Medulla oblongata (tissue), 1 donor: ENCODE data around the gene ZNF296.
A peak's percentile ranks its signal among the peaks of the same experiment; 100 is the strongest.
"Not testable (repeated sequence)": the region's sequence is repeated elsewhere in the genome, so short reads cannot be mapped to it uniquely, and the experiment has no call there.

Experiments
- DNase-seq: peaks from one replicate; pipeline ENCODE4 v3.0.0-alpha.2; 2015; ENCODE audit errors: extremely low spot score

Gene ZNF296

DNA sequence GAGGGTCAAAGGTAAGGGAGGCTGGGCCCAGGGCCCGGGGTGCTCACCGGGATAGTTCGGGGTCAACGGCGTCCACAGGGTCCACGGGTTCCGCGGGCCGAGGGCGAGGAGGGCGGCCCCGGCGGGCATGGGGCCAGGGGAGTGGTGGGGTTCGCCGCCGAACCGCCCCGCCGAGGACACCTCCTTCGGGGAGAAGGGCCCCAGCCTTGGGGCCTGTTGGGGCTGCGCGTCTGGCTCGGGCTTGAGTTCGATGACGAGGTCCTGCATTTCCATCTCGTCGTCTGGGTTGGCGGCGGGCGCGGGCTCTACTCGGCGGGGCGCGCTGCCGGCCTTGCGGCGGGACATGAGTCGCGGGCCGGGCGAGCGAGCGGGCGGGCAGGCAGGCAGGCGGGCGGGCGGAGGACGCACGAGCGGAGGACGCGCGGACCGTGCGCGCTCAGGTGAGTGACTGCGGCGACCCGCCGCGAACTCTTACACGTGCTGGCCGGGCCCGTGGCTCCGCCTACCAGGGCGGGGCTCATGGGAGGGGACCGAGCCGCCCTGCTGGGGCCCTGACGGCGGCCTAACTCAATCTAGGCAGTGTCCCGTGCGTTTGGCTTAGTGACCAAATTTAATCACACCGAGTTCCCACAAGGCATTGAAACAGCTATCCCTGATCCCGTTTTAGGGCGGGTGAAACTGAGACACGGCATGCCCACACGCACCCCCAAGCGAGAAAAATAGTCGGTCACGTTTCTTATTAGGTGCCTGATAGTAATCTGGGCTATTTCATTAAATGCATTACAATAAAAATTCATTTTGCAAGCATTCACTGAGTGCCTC, at the start of gene ZNF296:
Gene ZNF296 (minus strand): TSS at position 450 of the 822 bp plus-strand sequence. CDS start 105 bp downstream, at position 345.
- peak; percentile 36 for DNase-seq

DNA sequence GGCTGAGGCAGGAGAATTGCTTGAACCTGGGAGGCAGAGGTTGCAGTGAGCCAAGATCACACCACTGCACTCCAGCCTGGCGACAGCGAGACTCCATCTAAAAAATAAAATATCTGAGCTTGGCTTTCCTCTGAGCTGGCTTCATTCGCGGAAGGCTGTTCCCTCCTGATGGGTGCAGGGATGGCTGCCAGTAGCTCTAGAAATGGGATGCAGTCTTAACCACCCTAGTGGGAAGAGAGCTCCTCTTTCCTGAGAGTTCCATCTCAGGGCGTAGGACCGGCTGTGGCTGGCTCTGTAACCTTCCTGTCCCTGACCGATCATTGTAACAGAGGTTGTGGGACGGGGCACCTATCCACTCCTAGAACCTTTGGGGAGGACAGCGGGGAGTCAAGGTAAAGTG, 49.1 kb upstream of the ZNF296 start:
- DNase-seq = no peak

DNA sequence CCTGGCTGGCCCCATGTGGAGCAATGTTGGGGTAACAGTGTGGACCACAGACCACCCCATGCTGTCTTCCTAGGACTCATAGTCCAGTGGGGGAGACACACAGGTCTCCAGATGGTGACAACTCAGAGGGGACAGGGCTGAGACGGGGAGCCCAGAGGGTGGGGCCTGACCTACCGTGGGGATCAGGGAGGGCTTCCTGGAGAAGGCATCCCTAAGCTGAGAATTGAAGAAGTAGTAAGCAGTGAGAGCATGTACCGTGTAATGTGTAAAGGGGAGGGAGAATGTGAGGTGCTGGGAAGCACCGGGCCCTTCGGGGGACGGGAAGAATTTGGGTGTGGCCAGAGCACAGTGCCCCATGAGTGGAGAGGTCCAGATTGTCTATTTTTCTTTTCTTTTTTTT, 47.7 kb upstream of the ZNF296 start:
- no peak for DNase-seq

DNA sequence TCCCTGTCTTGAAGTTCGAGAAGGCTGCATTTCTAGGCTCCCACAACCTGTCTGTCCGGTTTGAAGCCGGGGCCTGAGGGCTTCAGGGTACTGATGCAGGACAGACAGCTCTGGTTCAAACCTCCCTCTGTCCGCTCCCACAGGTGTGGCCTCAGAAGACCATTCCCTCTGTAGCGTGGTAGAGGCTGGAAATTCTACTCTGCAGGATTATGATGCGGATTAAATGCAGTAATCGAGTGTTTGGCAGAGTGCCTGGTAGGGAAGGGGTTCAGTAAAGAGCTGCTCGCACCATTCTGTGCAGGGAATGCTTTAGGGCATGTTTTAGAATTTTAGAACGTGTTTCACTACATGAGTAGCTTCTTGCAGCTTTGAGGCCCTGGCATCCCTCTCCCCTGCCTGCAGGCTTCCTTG, 47.2 kb upstream of the ZNF296 start:
- no peak for DNase-seq

DNA sequence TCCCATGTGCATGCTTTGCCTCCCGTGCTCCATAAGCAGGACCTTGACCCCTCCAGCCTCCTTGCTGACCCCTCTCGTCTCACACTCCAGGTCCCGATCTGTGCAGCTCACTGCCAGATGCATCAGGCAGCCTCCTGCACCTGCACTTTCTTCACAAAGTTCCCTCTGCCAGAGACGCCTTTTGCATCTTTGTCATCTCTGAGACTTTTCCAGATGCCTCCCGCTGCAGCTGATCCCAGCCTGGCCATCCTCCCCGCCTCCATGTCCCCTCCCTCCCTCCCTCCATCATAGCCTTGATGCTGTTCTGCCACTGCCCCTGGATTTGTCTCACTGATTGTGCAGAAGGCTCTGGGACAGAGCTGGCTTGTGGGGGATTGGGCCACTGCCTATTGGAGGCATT, 46.6 kb upstream of the ZNF296 start:
- DNase-seq = no peak

DNA sequence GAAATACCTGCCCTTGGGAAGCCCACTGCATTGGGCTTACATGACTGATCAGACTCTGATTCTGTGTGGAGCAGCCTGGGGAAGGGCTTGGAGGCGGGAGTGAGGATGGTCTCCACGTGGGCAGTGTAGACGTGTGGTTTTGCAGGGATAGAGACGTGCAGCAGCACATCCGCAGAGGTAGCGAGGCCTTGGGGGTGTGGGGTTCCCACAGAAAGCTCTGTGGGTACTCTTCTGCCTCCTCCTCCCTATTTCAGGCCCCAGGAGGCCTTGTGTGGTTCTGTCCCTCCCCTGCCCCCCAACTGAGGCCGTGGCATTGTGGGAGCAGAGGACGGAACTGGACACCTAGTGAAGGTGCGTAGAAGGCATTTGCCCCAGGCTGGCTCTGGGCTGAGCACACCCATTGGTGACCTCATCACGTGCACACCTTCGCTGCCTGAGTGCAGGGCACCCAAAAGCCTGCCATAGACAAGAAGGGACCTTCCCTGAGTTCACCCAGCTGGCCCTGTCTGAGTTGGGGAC, 45.6 kb upstream of the ZNF296 start:
- DNase-seq = no peak

DNA sequence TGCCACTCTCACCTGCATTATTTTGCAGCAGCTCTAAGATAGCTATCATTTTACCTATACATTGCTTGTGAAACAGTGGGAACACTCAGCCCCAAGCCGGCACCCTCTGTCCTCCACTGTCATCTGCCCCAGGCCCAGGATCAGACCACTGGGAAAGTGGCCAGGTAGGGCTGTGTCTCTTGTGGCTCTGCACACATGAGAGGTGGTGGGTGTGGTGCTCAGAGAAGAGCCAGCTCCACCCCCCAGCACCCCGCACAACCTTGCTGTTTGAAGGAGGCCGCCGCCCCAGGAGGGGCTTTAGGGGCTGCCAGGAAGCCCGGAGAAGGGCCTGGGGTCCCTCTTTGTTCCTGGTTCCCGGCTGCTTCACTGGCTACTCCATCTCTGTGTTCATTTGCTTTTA, 43.3 kb upstream of the ZNF296 start:
- no peak for DNase-seq

DNA sequence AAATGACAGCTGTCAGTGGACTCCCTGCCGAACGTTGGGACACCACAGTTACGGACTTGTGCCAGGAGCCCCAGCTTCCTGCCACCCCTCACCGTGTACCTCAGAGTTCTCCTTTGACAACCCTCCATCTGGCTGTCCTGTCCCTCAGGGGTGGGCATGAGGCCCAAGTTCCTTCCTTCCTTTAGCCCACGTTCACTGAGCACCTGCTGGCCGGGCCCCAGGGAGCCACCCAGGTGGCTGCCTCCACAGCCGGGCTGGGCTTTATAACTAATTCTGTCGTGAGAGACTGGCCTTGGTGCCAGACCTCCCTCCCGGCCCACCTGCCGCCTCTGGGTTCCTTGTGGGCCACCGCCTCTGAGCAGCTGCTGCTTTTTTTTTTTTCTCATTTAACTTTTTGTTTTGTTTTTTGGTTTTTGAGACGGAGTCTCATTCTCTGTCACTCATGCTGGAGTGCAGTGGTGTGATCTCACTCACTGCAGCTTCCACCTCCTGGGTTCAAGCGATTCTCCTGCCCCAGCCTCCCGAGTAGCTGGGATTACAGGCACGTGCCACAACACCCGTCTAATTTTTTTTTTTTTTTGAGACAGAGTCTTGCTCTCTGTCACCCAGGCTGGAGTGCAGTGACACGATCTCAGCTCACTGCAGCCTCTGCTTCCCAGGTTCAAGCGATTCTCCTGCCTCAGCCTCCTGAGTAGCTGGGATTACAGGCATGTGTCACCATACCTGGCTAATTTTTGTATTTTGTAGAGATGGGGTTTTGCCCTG, 42.5 kb upstream of the ZNF296 start:
- not testable (repeated sequence) for DNase-seq

DNA sequence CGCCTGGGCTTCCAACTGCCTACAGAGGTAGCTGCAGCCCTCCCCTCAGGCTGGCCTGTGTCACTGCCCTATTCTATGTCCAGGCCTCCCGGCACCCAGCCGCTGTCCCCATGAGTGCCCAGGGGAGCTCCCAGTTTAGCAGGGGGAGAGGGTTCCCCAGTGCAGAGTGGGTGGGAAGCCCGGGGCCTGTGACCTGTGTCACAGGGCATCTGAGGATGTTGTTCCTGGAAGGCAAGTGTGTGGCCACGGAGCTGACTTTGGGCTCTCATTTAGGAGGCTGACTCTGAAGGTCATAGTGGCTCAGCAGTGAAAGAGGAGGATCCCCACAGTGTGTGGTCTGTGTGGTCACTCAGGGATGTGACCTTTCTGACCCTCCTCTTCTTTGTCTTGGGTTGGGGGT, 41.8 kb upstream of the ZNF296 start:
- DNase-seq = no peak

DNA sequence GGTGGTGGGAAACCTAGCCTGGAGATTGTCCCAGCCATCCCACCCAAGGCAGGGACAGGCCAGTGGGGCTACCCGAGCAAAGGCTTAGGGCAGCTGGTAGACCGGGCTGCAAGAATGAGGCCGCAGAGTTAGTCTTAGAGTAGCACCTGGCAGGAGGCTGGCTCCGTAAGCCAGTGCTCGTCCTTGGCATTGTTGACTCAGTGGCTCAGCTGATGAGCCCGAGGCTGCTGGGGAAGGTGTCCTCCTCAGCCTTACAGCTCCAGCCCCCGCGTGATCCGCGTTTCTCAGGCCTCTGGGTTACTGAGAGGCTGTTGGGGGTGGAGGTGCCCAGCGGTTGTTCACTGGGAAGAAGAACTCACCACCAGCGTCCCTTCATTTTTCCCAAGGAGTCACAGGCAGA, 41.4 kb upstream of the ZNF296 start:
- DNase-seq = no peak

DNA sequence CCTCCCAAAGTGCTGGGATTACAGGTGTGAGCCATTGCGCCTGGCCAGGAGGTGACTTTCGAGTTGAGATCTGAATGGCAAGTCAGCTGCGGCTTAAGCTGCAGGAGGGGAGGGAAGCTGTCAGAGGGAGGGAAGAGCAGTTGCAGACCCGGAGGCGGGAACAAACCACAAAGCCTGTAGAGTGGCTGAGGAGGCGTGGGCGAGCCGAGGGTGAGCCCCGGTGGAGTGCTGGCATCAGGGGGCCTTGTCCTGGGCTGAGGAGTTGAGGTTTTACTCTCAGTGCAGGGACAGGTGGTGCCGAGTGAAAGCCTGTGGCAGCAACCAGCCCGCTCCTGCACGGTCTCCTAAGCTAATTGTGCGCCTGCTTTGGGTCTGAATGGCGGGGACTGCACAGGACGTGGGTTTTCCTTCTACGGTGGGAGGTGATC, 40.9 kb upstream of the ZNF296 start:
- no peak for DNase-seq

DNA sequence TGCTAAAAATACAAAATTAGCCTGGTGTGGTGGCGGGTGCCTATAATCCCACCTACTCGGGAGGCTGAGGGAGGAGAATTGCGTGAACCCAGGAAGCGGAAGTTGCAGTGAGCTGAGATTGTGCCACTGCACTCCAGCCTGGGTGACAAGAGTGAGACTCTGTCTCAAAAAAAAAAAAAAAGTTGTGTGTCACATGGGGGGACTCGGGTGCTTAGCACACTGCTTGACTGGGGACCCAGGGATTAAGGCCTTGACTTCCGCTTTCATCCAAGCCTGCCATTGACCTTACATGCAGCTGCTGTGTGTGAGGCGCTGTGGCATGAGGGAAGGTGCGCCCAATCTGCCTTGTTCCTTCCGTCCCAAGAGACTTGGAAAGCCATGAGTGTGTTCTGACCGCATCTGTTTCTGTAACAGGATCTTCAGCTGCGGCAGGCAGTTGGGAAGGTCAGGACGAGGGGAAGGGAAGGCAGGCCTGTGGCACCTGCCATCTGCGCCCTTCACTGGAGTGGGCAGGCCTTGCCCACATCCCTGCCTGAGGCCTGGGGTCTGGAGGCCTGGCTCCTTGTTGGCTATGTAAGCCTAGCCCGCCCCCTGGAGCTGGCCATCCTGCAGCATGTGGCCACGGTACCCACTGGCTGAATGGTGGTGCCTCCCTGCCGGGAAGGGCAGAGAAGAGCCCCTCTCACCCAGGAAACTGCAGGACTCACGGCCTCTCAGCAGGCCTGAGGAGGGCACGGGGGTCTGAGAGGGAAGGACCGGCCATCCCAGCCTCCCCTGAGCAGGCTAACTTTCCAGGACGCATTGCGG, 39.7 kb upstream of the ZNF296 start:
- no peak for DNase-seq

DNA sequence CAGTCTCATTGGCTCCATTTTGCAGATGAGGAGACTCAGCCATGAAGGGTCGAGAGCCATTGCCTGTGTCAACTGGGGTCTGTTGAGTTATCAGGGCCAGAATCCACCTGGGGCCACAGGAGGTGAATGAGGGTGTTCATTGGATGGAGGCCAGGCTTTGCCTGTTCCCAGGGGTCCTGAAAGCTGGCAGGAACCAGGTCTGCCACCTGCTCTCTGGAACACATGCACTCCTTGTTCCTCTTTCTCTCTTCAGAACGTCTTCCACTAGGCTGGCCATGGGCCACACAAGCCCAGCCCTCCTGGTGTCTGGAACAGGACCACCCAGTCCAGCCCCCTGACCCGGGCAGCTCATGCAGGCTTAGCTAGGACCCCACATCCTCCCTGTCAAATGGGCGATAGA, 37.8 kb upstream of the ZNF296 start:
- no peak for DNase-seq

DNA sequence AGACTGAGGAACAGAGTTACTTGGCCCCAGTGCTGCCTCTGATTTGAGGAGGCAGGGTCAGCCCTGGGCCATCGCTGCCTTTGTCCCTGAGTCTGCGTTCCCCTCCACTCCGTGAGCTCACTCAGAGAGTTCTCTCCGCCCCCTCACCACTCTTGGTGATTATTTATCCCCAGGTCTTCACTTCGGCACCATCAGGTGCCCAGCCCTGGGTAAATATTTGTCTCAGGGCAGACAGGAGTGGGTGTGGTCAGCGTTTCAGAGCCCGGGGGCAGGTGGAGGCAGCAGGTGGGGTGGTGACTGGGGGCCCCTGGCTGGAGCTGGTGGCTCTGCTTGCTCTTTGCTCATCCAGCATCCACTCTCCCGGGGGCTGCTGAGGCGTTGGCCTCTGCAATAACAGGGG, 37.4 kb upstream of the ZNF296 start:
- no peak for DNase-seq

DNA sequence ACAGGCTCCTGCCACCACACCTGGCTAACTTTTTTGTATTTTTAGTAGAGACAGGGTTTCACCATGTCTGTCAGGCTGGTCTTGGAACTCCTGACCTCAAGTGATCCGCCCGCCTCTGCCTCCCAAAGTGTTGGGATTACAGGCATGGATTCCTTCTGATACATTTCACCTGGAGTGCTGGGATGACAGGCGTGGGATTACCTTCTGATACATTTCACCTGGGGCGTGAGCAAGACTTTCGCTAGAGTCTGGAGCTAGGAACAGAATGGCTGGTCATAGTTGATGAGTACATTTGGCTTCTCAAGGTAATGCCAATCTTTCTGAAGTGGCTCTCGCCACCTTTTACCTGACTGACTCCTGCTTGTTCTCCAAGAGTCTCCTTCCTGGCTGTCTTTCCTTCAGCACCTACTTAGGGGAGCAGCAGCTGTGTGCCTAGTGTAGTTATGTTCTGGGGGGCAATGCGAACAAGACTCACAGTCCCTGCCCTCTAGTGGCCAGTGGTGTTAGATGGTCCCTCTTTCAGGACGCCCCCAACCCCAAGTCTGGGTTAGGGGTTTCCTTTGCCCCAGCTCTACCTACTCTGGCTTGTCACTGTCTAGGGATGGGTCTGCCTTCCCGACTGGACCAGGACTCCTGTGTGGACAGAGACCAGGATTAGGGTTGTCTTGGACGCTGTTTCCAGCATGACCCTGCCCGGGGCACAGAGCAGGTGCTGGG, 36.0 kb upstream of the ZNF296 start:
- DNase-seq = no peak

DNA sequence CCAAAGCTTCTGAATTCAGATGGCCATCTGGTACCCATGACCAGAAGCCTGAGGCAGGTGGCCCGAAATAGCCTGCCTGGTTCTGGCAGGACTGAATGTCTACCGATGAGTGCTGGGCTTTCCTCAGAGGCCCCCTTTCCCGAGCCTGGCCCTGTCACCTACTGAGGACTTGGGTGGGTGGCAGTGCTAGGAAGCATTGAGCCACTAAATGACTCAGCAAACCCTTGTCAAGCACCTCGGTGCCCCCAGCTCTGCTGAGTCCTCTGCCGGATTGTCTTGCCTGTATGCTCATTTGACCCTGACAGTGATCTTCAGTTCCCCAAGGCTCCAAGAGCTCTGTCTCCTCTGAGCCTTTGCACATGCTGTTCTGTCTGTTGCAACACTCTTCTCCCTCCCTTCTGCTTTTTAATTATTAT, 34.6 kb upstream of the ZNF296 start:
- DNase-seq = no peak

DNA sequence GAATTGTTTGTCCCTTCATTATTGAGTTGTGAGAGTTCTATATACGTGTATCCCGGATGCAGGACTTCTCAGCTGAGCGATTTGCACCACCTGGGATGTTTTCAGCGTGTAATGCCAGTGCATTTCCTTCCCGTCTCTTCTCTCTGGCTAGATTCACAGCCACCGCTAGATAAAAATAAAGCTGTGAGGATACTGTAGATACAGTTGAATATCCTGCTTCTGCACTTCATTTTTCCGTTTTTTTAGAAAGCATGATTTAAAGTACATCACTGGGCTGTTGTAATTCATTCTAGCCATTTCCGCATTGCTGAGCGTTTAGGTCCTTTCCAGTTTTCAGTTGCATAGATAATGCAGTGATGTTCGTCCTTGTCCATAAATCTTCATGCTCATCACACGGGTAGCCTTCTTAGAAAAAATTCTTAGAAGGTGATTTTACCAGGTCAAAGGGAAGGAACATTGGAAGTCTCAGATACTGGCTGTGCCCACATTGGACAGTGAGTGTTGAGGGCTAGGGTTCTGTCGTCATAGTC, 31.4 kb upstream of the ZNF296 start:
- DNase-seq = no peak

DNA sequence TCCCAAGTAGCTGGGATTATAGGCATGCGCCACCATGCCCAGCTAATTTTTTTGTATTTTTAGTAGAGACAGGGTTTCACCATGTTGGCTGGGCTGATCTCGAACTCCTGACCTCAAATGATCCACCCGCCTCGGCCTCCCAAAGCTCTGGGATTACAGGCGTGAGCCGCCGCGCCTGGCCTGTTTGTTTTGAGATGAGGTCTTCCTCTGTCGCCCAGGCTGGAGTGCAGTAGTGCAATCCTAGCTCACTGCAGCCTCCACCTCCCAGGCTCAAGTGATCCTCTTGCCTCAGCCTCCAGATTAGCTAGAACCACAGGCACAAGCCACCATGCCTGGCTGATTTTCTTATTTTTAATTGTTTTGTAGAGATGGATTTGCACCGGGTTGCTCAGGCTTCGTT, 30.1 kb upstream of the ZNF296 start:
- not testable (repeated sequence) for DNase-seq

DNA sequence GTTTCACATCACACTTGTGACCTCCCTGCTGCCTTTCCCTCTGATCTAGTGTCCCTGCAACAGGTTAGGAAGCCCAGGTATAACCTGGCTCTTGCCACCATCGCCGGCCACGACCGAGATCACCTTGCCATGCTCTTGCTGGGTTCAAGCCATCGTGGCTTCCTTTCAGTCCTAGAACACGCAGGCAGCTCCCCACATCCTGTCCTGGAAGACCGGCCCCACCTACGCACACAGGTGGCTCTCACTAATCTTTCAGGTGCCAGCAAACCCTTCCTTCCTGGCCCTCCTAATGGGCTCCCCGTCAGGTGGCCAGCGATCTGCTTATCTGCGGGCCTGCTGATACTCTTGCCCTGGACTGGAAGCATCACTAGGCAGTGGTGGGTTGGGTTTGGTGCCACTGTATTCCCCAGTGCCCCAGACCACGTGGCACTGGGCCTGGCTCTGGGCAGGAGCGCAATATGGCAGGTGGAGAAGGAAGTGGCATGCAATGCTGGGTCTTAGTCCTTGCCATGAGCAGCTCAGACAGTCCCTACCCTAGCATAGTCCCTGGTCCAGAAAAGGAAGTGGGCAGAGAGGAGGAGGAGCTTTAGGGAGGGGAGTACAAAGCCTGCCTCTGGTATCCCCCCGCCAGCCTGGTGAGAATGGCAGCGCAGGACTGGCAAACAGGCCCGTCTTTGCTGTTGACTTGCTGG, 28.5 kb upstream of the ZNF296 start:
- DNase-seq = no peak

DNA sequence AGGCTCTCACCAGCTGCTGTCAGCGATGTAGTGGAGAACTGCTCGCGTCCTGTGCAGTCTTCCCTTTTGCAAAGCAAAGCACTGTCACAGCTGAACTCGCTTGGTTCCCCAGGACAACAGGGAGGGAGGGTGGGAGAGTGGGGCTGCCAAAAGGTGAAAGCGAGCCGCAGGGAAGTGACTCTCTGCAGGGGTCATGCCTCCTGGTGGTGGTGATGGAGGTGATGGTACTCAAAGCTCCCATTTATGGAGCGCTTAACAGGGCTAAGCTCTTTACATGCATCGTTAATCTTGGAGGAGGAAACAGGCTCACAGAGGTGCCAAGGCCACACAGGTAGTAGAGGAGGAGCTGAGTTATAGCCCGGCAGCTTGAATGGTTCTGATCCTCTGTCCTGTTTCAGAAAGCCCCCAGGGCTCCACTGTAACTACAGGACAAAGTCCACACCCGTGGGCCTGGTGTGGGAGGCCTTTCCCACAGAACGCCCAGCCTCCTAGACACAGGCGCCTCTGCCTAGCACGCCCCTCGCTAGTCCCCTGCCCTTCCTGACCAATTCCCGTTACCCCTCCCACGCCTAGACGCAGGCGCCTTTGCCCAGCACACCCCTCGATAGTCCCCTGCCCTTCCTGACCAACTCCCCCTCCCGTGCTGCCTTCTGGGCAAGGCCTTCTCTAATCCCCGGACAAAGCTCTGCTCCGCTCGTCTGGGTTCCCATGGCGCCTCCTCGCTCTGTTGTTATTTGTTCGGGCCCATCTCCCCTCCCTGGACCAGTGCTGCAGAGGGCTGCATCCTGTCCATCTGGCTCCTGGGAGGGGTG, 27.4 kb upstream of the ZNF296 start:
- DNase-seq = no peak
